ENCODE data around the gene CTLA4.

CTLA4 gene

DNA sequence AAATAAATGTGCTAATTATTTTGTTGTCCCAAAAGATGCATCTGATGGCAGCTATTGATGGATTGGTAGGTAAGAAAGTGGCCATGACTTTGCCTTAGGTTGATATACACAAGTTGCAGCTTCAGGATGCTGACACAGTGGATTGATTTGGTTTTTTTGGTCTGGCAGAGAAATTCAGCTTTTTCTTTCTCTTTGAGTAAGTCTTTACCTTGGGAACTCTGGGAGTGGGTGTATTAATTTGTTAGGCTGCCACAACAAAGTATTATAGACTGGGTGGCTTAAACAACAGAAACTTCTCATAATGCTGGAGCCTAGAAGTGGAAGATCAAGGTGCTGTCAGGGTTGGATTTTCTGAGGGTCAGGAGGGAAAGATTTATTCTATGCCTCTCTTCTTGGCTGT, 49.2 kb downstream of the CTLA4 start:
- TF ChIP-seq, protein P1, sequence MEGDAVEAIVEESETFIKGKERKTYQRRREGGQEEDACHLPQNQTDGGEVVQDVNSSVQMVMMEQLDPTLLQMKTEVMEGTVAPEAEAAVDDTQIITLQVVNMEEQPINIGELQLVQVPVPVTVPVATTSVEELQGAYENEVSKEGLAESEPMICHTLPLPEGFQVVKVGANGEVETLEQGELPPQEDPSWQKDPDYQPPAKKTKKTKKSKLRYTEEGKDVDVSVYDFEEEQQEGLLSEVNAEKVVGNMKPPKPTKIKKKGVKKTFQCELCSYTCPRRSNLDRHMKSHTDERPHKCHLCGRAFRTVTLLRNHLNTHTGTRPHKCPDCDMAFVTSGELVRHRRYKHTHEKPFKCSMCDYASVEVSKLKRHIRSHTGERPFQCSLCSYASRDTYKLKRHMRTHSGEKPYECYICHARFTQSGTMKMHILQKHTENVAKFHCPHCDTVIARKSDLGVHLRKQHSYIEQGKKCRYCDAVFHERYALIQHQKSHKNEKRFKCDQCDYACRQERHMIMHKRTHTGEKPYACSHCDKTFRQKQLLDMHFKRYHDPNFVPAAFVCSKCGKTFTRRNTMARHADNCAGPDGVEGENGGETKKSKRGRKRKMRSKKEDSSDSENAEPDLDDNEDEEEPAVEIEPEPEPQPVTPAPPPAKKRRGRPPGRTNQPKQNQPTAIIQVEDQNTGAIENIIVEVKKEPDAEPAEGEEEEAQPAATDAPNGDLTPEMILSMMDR (IDR thresholded peaks at IDR 0.05; ENCODE audit: insufficient read depth, missing control alignments), result no peak
- DNase-seq (ENCODE audit: insufficient read length, low spot score), result no peak
- FAIRE-seq, result no peak

DNA sequence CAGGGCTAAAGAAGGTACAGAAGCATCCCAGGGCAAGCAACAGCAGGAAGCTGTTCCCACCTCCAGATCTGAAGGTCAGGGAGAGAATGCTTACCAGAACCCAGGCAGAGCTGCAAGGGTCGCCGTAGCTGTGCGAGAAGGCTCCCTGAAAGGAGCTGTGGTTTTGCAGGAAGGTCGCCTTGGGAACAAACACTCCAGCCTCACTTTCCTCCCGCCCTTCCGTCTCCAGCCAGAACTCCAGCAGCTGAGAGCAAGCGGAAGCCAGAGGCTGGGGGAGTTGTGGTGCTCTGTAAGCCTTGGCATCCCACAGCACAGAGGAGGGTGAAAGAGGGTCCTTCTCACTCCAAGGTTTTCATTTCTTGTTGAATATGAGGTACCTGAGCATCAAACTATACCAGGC, 50.7 kb downstream of the CTLA4 start:
- TF ChIP-seq, protein P1 (IDR thresholded peaks at IDR 0.05; ENCODE audit: insufficient read depth, missing control alignments), result no peak
- FAIRE-seq (no peak), DNase-seq (ENCODE audit: insufficient read length, low spot score) (no peak)

DNA sequence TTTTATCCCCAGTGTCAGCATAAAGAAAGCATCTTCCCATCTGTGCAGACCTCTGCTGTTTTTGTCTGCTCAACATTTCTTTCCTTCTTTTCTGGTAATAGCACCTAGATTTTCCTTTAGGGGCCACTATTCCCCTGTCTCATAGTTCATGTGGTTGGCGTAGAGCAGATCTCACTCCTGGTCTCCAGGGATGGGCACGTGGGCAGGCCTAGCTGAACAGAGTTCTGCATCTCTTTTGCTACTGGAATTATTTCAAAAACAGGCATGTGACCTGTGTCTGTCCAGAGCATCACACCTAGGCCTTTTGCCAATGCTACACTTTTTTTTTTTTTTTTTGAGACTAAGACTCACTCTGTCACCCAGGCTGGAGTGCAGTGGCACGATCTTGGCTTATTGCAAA, 51.3 kb downstream of the CTLA4 start:
- DNase-seq (ENCODE audit: insufficient read length, low spot score) (no peak), FAIRE-seq (no peak)
- TF ChIP-seq, protein P1 (IDR thresholded peaks at IDR 0.05; ENCODE audit: insufficient read depth, missing control alignments), result no peak
